Activated naive CD8-positive, alpha-beta T cell treated with anti-CD3 and anti-CD28 coated beads, Interleukin-2, amount 50 U/mL, for 24 hours (primary cell): Measurements from ENCODE around the gene C10orf67.
A peak's percentile ranks its signal among the peaks of the same experiment; 100 is the strongest.

Experiments used
- ATAC-seq: fragments of 150-1000 bp; cut with Tn5 transposase; one replicate; pipeline ENCODE4 v1.10.0; 2021
- DNase-seq: peaks from one replicate; pipeline ENCODE4 v3.0.0; 2021
- H3K27ac Mint-ChIP-seq: one replicate; pipeline ENCODE4 v1.8.0; 2021; ENCODE audit warnings: mild to moderate bottlenecking, mixed read lengths
- H3K27me3 Mint-ChIP-seq: one replicate; pipeline ENCODE4 v1.8.0; 2021; ENCODE audit warnings: mixed read lengths
- H3K36me3 Mint-ChIP-seq: one replicate; pipeline ENCODE4 v1.8.0; 2021; ENCODE audit warnings: low read depth, mixed read lengths
- H3K4me1 Mint-ChIP-seq: one replicate; pipeline ENCODE4 v1.8.0; 2021; ENCODE audit warnings: mixed read lengths
- H3K4me3 Mint-ChIP-seq: one replicate; pipeline ENCODE4 v1.8.0; 2021; ENCODE audit warnings: mild to moderate bottlenecking, moderate library complexity, mixed read lengths
- H3K9me3 Mint-ChIP-seq: one replicate; pipeline ENCODE4 v1.8.0; 2021; ENCODE audit warnings: mixed read lengths

C10orf67 gene

GRCh38 chr10:23174074-23174976 lies 170.3 kb downstream of the C10orf67 start:
- Mint-ChIP-seq H3K27ac (no peak overlapping the region), H3K4me1 (peaks cover 3% of the 10 kb centered on the region), H3K4me3 (no peak overlapping the region), H3K36me3 (no peaks in the 10 kb centered on the region), H3K9me3 (no peaks in the 10 kb centered on the region), H3K27me3 (peaks cover 64% of the 10 kb centered on the region)
- no peak for DNase-seq
- ATAC-seq: no peak

DNA sequence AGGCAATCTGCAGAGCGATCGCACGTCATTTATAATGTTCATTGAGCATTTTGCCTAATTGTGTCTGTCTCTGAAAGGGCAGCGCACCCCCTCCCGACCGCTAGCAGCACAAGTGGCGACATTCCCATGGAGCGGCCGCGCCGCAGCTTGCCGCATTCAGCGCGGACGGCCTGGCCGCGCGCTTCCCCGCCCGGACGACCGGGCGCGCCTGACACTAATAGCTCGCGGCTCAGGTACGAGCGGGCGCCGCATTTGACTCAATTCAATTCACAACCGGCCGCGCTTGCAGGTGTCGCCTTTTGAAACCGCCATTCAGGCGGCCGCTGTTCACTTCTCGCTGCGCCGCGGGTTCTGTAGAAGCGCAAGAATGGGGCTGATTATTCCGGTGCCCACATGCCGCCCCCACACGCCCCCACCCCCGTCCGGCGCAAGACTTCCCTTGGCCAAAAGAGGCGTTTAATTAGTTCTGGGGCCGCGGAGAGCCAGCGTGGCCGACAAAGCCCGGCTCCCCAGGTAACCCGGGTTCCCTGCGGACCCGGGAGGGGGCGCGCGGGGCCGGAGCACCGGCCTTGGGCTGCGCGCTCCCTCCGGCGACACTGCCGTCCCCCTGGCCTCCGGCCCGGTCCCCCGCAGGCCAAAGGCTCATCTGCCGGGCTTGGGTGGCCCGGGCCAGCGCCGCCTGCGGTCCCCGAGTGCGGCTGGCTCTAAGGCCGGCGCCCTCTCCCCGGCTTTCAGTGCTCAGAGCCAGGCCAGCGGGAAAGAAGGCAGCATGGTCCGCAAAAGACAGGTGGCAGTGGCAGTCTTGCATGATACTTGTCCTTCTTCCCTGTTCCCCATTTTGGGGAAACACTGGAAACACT lies 171.2 kb downstream of the C10orf67 start:
- H3K9me3 Mint-ChIP-seq: no peaks in the 10 kb centered on the region

GRCh38 chr10:23172429-23173213 lies 172.0 kb downstream of the C10orf67 start:
- Mint-ChIP-seq H3K27ac (no peak overlapping the region), H3K27me3 (peaks cover 54% of the 10 kb centered on the region), H3K9me3 (no peaks in the 10 kb centered on the region), H3K36me3 (no peaks in the 10 kb centered on the region), H3K4me1 (peaks cover 3% of the 10 kb centered on the region), H3K4me3 (no peak overlapping the region)
- DNase-seq (no peak), ATAC-seq (no peak)

More for the DNA sequence above, 171.2 kb downstream of the C10orf67 start:
- no peak overlapping the region for H3K4me3 Mint-ChIP-seq
- no peaks in the 10 kb centered on the region for H3K36me3 Mint-ChIP-seq
- H3K27ac Mint-ChIP-seq: no peak overlapping the region
- DNase-seq (no peak), ATAC-seq (no peak)
- peaks cover 3% of the 10 kb centered on the region for H3K4me1 Mint-ChIP-seq
- H3K27me3 Mint-ChIP-seq: peaks cover 62% of the 10 kb centered on the region

DNA sequence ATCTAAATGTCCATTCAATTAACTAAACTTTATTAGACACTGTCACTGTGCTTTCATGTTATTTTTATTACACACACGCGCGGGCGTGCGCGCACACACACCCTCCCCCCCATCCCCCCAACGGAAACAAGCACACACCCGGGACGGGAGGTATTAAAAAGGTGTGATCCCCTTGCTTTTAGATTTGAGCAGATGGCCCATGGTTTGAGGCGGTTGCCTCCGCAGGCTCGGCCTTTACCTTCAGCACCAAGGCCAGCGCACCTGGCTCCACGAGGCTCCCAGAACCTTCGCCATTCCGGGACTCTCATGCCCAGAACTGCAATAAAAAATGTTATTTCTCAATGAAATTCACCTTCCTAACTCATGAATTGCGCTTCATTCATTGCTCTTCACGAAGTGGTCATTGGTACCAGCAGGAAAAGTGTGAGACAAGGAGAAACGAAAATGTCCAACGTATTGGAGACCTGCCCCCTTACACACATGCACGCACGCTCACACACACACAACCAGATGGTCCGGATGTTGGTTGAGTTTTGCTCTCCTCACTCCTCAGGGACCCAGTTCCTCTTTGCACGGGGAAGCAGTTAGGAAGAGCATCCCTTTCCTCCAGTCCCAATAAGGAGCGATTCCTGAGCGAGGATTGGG lies 173.2 kb downstream of the C10orf67 start:
- no peak for ATAC-seq
- H3K4me3 Mint-ChIP-seq: no peak overlapping the region

DNA sequence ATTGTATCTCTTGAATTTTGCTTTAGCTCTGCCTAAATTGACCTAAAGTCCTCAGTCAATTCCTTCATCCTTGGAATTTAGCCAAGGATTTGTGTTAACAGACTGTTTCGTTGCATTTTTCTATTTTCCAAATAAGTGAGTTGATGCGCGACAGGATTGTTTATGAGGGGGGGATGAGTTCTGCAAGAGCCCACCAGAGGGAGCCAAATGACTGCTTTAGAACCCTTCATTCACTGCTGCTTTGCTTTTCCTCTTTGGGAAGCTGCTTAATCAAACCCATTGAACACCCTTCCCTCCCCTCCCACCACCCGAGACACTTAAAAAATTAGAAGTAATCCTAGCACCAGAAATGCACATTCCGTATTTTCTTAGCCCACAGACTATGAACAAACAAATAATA lies 186.2 kb downstream of the C10orf67 start:
- H3K9me3 Mint-ChIP-seq: no peaks in the 10 kb centered on the region

More for the DNA sequence above, 173.2 kb downstream of the C10orf67 start:
- Mint-ChIP-seq H3K4me1 (peaks cover 3% of the 10 kb centered on the region), H3K36me3 (no peaks in the 10 kb centered on the region), H3K27me3 (peaks cover 50% of the 10 kb centered on the region), H3K27ac (no peak overlapping the region), H3K9me3 (no peaks in the 10 kb centered on the region)
- no peak for DNase-seq

DNA sequence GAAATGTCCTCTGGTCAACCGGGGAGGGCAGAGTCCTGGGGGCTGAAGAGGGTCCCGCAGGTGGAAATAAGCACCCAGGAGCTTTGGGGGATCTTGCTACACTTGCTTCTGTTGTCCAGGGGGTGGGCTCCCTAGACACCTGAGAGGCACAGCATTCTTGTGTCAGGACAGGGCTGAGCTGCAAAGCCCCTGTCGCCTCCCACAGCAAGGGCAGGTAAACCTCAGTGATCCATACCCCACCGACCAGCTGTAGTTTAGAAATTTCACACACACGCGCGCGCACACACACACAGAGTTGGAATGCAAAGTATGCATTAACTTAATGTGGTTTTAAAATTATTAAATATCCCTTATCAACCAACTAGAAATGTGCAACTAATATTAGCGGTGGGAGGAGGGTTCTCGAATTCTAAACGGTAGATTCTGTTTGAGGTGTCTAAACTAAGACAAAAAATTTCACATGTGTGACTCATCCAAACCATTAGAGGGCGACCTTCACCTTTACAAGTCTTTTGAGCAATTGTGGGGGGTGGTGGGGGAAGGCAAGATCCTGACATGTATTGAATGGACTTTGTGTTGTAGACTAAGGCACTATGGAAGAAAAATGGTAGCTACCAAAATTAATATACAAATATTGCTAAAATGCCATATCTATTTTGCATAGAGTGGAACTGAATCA lies 186.8 kb downstream of the C10orf67 start:
- no peak overlapping the region for H3K4me3 Mint-ChIP-seq
- peaks cover 2% of the 10 kb centered on the region for H3K4me1 Mint-ChIP-seq
- no peak overlapping the region for H3K27ac Mint-ChIP-seq
- DNase-seq (no peak), ATAC-seq (peak; percentile 57)
- H3K9me3 Mint-ChIP-seq: no peaks in the 10 kb centered on the region
- peaks cover 37% of the 10 kb centered on the region for H3K27me3 Mint-ChIP-seq
- no peaks in the 10 kb centered on the region for H3K36me3 Mint-ChIP-seq

More for the DNA sequence above, 186.2 kb downstream of the C10orf67 start:
- H3K4me3 Mint-ChIP-seq: no peak overlapping the region
- peaks cover 2% of the 10 kb centered on the region for H3K4me1 Mint-ChIP-seq
- H3K36me3 Mint-ChIP-seq: no peaks in the 10 kb centered on the region
- H3K27me3 Mint-ChIP-seq: peaks cover 38% of the 10 kb centered on the region
- no peak overlapping the region for H3K27ac Mint-ChIP-seq
- DNase-seq (peak; percentile 38), ATAC-seq (no peak)

GRCh38 chr10:23157239-23157681 lies 187.3 kb downstream of the C10orf67 start:
- Mint-ChIP-seq H3K4me3 (no peak overlapping the region), H3K36me3 (no peaks in the 10 kb centered on the region), H3K9me3 (no peaks in the 10 kb centered on the region), H3K4me1 (peaks cover 2% of the 10 kb centered on the region), H3K27me3 (peaks cover 37% of the 10 kb centered on the region), H3K27ac (no peak overlapping the region)
- ATAC-seq: no peak
- DNase-seq: no peak

DNA sequence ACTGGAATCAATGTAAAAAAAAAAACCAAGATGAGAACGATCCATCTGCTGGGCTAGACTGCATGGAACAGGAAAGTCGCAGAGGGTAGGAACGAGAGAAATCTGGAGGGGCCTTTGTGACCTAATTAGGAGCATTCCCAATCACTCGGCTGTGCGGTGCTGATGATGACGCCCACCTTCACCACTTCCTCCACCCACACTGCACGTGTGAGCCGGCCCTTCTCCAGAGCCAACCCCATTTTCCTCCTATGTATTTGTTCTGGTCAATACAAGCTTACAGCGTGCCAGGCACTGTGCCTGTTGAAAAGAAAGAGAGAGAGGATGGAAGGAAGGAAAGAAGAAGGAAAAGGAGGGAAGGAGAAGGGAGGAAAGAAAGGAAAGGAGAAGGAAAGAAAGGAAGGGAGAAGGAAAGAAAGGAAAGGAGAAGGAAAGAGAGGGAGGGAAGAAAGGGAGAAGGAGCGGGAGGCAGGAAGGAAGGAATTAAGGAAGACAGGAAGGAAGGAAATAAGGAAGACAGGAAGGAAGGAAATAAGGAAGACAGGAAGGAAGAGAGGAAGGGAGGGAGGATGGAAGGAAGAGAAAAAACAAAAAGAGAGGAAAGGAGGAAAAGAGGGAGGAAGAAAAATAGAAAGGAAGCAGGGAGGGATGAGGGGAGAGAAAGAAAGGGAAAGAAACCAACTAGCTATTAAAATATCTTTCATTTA lies 188.0 kb downstream of the C10orf67 start:
- H3K27me3 Mint-ChIP-seq: peaks cover 37% of the 10 kb centered on the region
- peaks cover 2% of the 10 kb centered on the region for H3K4me1 Mint-ChIP-seq
- H3K27ac Mint-ChIP-seq: no peak overlapping the region
- no peaks in the 10 kb centered on the region for H3K36me3 Mint-ChIP-seq
- H3K4me3 Mint-ChIP-seq: no peak overlapping the region
- DNase-seq (no peak), ATAC-seq (no peak)
- H3K9me3 Mint-ChIP-seq: no peaks in the 10 kb centered on the region

GRCh38 chr10:23155169-23155568 lies 189.4 kb downstream of the C10orf67 start:
- Mint-ChIP-seq H3K27ac (no peak overlapping the region), H3K9me3 (no peaks in the 10 kb centered on the region), H3K4me3 (no peak overlapping the region), H3K27me3 (peaks cover 34% of the 10 kb centered on the region), H3K4me1 (peaks cover 2% of the 10 kb centered on the region), H3K36me3 (no peaks in the 10 kb centered on the region)
- ATAC-seq (no peak), DNase-seq (no peak)
